Prostate gland (tissue), 2 donors: Measurements from ENCODE around the gene FAM167B. TPM values are rescaled to one million over a fixed set of nuclear protein-coding genes. Genes with fewer than 3 reads are reported as not detected.

ENCODE experiments used
- DNase-seq: peaks from one replicate; pipeline ENCODE4 v3.0.0-alpha.2; 2019; ENCODE audit warnings: low spot score
- H3K27ac ChIP-seq, 2 donors: fragments of 200-600 bp; sonication (generic); 2 replicates each; pipeline ENCODE4 v1.5.1; 2017 to 2019
- H3K27me3 ChIP-seq: fragments of 200-600 bp; sonication (generic); replicated peaks from 2 replicates; pipeline ENCODE4 v1.5.1; 2019; ENCODE audit not compliant: insufficient read depth
- H3K36me3 ChIP-seq, 2 donors: fragments of 200-600 bp; sonication (generic); 1 replicate in 1 of 2; 2 replicates in 1 of 2; pipeline versions ENCODE4 v1.5.1 to v1.8.1; 2017 to 2019
- H3K4me1 ChIP-seq: fragments of 200-600 bp; sonication (generic); replicated peaks from 2 replicates; pipeline ENCODE4 v1.5.1; 2019
- H3K4me3 ChIP-seq, 2 donors: fragments of 200-600 bp; sonication (generic); 2 replicates each; pipeline ENCODE4 v1.5.1; 2017 to 2019
- H3K9me3 ChIP-seq: fragments of 200-600 bp; sonication (generic); 2 replicates; pipeline ENCODE4 v1.5.1; 2017
- POLR2A ChIP-seq: fragments of 450-650 bp; IDR thresholded peaks from one replicate; pipeline ENCODE4 v1.6.1; 2016; ENCODE audit warnings: antibody characterized with exemption, mild to moderate bottlenecking
- POLR2AphosphoS5 ChIP-seq: sonication (generic); formaldehyde crosslinking; IDR thresholded peaks from one replicate; pipeline ENCODE4 v1.6.1; 2017; ENCODE audit warnings: antibody characterized with exemption
- WGBS: methylation state at CpG from one replicate; pipeline ENCODE4 v1.1.5; 2018; 5-methylcytosine and 5-hydroxymethylcytosine counted together
- intact Hi-C: fragments of 100-400 bp; cut with DNase I; formaldehyde crosslinking; loops from one replicate; pipeline ENCODE4 v1.14.2; 2022
- total RNA-seq, 2 donors: library from RNA; depleted of rRNA; stranded (reverse); fragments of >200 nt; gene quantifications; one replicate each; pipeline ENCODE4 v1.1.0, GENCODE V29; 2016
- TF ChIP-seq, protein P1 (sequence below), 4 experiments: fragments of 200-600 bp in 2 of 4; fragments of 450-650 bp in 2 of 4; sonication (generic) in 2 of 4; IDR thresholded peaks; 1 replicate in 3 of 4; 2 replicates in 1 of 4; pipeline ENCODE4 v1.5.1; 2016 to 2019; ENCODE audit warnings: antibody characterized with exemption in 4 of 4, mild to moderate bottlenecking in 2 of 4, moderate library complexity in 2 of 4

The FAM167B gene
- total RNA-seq, 2 donors from 2014 or later, result 2.3 to 3.6 TPM

DNA sequence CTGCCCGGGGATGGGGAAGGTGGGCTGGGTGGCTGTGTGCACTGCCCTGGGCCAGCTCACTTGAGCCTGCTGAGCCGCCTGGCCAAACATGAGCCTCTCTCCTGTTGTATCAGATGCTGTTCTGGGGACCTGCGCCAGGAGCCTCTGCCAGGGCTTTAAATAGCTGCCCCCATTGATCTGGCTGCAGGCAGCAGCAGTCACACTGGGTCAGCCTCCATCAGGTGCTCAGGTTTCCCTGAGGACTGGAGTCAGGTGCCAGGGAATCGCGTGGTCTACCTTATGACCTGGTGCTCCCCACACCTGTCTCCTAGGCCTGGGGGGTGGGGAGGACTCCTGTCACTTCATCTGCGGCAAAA is 47.3 kb upstream of the FAM167B start:
- Histone ChIP-seq H3K9me3 (no peaks in the 10 kb centered on the region), H3K36me3 (peaks cover 8 to 12% of the 10 kb centered on the region in 2 donors), H3K27me3 (no peaks in the 10 kb centered on the region), H3K4me3 (no peak overlapping the region), H3K4me1 (peaks cover 4% of the 10 kb centered on the region), H3K27ac (peak overlapping the region; percentile 75)
- DNase-seq, result no peak
- 15% methylated on average over 6 of the region's 6 CpGs for WGBS
- intact Hi-C loops, result no loop called here
- no peak for TF ChIP-seq POLR2A
- TF ChIP-seq, protein P1, sequence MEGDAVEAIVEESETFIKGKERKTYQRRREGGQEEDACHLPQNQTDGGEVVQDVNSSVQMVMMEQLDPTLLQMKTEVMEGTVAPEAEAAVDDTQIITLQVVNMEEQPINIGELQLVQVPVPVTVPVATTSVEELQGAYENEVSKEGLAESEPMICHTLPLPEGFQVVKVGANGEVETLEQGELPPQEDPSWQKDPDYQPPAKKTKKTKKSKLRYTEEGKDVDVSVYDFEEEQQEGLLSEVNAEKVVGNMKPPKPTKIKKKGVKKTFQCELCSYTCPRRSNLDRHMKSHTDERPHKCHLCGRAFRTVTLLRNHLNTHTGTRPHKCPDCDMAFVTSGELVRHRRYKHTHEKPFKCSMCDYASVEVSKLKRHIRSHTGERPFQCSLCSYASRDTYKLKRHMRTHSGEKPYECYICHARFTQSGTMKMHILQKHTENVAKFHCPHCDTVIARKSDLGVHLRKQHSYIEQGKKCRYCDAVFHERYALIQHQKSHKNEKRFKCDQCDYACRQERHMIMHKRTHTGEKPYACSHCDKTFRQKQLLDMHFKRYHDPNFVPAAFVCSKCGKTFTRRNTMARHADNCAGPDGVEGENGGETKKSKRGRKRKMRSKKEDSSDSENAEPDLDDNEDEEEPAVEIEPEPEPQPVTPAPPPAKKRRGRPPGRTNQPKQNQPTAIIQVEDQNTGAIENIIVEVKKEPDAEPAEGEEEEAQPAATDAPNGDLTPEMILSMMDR (IDR thresholded peaks at IDR 0.05), result no peak
- no peak for TF ChIP-seq POLR2AphosphoS5

DNA sequence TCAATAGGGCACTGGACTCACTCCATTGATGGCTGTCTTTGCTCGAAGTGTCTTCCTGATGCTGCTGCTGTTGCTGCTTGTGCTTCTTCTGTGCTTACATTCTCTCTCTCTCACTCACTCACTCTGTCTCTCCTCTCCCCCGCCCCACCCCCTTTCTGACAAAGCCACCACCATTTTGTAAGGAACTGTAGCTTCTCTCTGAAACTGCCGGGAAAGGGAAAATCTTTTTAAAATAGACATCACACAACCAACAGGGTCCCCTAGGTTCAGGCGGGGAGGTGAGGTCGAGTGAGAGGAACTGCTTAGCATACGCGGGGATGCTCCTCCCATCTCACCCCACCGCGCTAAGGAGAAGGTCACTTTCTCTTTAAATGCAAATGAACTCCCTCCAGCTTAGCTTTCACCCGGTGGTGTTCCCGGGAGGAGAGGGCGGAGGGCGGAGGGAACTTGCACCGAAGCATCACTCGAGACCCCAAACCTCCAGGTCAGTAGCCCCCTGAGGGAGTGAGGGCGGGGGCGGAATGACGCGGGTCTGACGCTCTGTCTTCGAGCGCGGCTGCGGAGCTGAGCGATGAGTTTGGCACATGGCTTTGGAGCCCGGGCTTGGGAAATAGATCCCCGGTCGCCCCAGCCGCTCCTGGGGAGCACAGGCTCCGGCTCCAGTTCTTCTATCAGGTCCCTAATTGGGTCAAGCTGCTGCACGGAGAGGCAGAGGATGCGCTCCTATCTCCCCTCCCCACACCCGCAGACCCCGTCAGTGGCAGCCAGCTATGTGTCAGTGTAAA is 46.6 kb upstream of the FAM167B start, which contains the start of gene CCDC28B:
TSS of gene CCDC28B (plus strand) at position 370 of the 785 bp plus-strand sequence. CDS start 1,341 bp downstream, outside the sequence.
- Histone ChIP-seq H3K36me3 (peaks cover 1 to 6% of the 10 kb centered on the region in 2 donors), H3K4me3 (peak within 1 kb of the TSS; percentile 52 to 53), H3K27ac (peak within 1 kb of the TSS; percentile 75), H3K9me3 (no peaks in the 10 kb centered on the region), H3K4me1 (peaks cover 4% of the 10 kb centered on the region), H3K27me3 (no peaks in the 10 kb centered on the region)
- intact Hi-C loops, result no loop called here
- TF ChIP-seq POLR2AphosphoS5, result peak; percentile 46
- TF ChIP-seq, protein P1 (IDR thresholded peaks at IDR 0.05), result no peak
- DNase-seq, result peak; percentile 33
- 1% methylated on average over 34 of the region's 34 CpGs for WGBS

DNA sequence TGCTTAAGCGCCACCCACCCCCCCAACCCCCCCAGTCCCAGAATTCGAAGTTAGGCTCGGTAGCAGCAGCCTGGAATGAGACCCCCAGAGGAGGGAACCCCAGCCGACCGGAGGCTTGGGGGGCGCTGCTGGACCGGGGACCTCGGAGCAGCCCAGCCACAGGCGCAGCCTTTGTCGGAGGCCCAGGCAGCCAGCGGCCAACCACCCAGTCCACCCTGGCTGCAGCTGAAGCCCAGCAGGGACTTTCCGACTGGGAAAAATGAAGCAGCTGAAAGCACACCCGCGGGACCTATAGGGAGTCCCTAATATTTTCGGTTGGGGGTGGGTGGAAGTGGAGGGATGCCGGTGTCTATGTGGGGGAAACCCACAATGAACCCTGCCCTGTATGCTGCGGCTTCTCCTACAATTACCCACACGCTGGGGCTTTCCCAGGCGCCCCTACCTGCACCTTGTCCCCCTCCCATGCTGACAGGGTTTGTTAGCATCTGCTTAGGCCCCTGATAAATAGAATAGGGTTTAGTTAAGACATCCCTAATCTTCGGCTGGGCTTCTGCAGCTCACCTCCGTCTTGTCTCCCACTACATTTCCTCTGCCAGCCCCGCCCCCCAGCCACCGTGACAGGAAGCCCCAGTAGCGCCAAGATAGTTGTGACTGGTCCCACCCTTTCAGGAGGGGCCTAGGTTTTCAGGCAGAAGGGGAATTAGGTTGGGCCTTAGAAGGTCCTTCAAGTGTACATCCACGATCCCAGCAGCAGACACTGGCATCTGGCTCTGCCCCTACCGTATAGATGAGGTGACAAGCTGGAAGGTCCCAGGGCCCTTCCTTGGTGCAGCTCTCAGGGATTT is 45.8 kb upstream of the FAM167B start:
- H3K36me3 ChIP-seq, result no peaks in the 10 kb centered on the region
- intact Hi-C loops, result no loop called here
- H3K4me1 ChIP-seq, result peaks cover 8% of the 10 kb centered on the region
- no peaks in the 10 kb centered on the region for H3K9me3 ChIP-seq
- peak; percentile 46 for DNase-seq
- TF ChIP-seq POLR2AphosphoS5 (peak; percentile 7), POLR2A (no peak)
- TF ChIP-seq, protein P1 (IDR thresholded peaks at IDR 0.05), result no peak
- peak overlapping the region; percentile 52 to 53 for H3K4me3 ChIP-seq
- 2% methylated on average over 19 of the region's 26 CpGs for WGBS
- no peaks in the 10 kb centered on the region for H3K27me3 ChIP-seq
- peak overlapping the region; percentile 75 for H3K27ac ChIP-seq

DNA sequence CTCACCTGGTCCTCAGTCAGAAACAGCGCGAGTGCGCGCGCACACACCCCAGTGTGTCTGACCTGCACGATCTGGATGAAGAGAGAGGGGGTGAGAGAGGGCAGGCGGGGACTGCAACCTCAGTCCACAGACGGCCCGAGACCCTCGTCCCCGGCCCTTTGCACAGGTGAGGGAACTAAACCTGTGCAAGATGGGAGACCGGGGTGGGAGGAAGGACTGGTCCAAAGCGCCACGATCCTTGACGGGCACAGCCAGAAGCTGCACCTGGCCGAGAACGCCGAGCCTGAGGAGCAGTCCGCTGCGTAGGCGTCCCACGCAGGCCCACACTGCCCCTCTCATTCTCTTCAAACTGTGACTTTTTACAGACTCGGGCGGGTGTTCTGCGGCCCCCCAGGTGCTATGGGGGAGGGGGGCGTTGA is 42.1 kb upstream of the FAM167B start:
- intact Hi-C loops, result no loop called here
- no peak for DNase-seq
- H3K4me1 ChIP-seq, result peaks cover 10% of the 10 kb centered on the region
- peak overlapping the region; percentile 52 to 61 for H3K4me3 ChIP-seq
- no peaks in the 10 kb centered on the region for H3K27me3 ChIP-seq
- H3K36me3 ChIP-seq, result no peaks in the 10 kb centered on the region
- peak overlapping the region; percentile 37 to 58 for H3K27ac ChIP-seq
- TF ChIP-seq POLR2AphosphoS5, result no peak
- no peak for TF ChIP-seq POLR2A
- TF ChIP-seq, protein P1 (IDR thresholded peaks at IDR 0.05), result no peak
- no peaks in the 10 kb centered on the region for H3K9me3 ChIP-seq
- 18% methylated on average over 26 of the region's 26 CpGs for WGBS
